Thyroid gland (tissue), 4 donors: Measurements from ENCODE around the gene SPSB4.

Source experiments
- POLR2A ChIP-seq, 2 donors: fragments of 450-650 bp; IDR thresholded peaks; one replicate each; pipeline ENCODE4 v1.6.1; 2017; ENCODE audit warnings: antibody characterized with exemption in 2 of 2, mild to moderate bottlenecking in 2 of 2, moderate library complexity in 1 of 2
- TF ChIP-seq, protein P1 (sequence below), 6 experiments: fragments of 200-600 bp in 3 of 6; fragments of 450-650 bp in 3 of 6; sonication (generic) in 3 of 6; IDR thresholded peaks; one replicate each; pipeline ENCODE4 v1.5.1; 2016 to 2019; ENCODE audit warnings: antibody characterized with exemption in 6 of 6, mild to moderate bottlenecking in 2 of 6, inconsistent platforms in 1 of 6, moderate library complexity in 1 of 6

DNA sequence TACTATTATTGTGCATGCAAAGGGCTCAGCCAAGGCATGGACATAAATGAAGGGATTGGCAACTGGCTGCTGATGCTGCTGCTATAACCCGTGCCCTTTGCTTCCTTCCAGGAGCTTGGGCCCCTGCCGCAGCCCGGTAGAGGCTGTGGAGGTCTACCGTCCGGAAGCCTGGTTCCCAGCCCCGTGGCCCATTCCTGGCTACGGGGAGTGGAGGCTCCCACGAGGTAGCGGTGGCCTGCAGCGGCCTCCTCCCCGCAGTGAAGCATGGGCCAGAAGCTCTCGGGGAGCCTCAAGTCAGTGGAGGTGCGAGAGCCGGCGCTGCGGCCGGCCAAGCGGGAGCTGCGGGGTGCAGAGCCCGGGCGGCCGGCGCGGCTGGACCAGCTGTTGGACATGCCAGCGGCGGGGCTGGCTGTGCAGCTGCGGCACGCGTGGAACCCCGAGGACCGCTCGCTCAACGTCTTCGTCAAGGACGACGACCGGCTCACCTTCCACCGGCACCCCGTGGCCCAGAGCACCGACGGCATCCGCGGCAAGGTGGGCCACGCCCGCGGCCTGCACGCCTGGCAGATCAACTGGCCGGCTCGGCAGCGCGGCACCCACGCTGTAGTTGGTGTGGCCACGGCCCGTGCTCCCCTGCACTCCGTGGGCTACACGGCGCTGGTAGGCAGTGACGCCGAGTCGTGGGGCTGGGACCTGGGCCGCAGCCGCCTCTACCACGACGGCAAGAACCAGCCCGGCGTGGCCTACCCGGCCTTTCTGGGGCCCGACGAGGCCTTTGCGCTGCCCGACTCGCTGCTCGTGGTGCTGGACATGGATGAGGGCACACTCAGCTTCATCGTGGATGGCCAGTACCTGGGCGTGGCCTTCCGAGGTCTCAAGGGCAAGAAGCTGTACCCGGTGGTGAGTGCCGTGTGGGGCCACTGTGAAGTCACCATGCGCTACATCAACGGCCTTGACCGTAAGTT is 15.0 kb downstream of the SPSB4 start:
- TF ChIP-seq, protein P1, sequence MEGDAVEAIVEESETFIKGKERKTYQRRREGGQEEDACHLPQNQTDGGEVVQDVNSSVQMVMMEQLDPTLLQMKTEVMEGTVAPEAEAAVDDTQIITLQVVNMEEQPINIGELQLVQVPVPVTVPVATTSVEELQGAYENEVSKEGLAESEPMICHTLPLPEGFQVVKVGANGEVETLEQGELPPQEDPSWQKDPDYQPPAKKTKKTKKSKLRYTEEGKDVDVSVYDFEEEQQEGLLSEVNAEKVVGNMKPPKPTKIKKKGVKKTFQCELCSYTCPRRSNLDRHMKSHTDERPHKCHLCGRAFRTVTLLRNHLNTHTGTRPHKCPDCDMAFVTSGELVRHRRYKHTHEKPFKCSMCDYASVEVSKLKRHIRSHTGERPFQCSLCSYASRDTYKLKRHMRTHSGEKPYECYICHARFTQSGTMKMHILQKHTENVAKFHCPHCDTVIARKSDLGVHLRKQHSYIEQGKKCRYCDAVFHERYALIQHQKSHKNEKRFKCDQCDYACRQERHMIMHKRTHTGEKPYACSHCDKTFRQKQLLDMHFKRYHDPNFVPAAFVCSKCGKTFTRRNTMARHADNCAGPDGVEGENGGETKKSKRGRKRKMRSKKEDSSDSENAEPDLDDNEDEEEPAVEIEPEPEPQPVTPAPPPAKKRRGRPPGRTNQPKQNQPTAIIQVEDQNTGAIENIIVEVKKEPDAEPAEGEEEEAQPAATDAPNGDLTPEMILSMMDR (IDR thresholded peaks at IDR 0.05), result no peak
- no peak for TF ChIP-seq POLR2A (IDR thresholded peaks at IDR 0.05)
